ENCODE measurements around the gene GALNT2.

GALNT2 gene

GRCh38 chr1:230126529-230127104 lies 59.6 kb downstream of the GALNT2 start:
- H4K20me1 ChIP-seq (ENCODE audit: insufficient read depth, low read length), result no peaks in the 10 kb centered on the region
- no peak for DNase-seq
- H2AFZ ChIP-seq (ENCODE audit: low read length), result no peak overlapping the region
- H3K9me3 ChIP-seq (replicated peaks; ENCODE audit: insufficient read depth, low read length), result no peaks in the 10 kb centered on the region
- peaks cover 40% of the 10 kb centered on the region for H3K4me1 ChIP-seq (ENCODE audit: low read length)
- no peak overlapping the region for H3K4me2 ChIP-seq (ENCODE audit: low read depth, low read length)
- TF ChIP-seq EZH2phosphoT487 (IDR thresholded peaks at IDR 0.05; ENCODE audit: low read length), result no peak
- no peak for TF ChIP-seq CTCF (IDR thresholded peaks at IDR 0.05; ENCODE audit: low read length)
- TF ChIP-seq EZH2 (optimal IDR thresholded peaks at IDR 0.05; ENCODE audit: low read depth, low read length), result no peak
- no peaks in the 10 kb centered on the region for H3K9me2 ChIP-seq (replicated peaks; ENCODE audit: insufficient read depth, low read length)
- H3K9ac ChIP-seq (ENCODE audit: low read length), result no peak overlapping the region
- peaks cover 82% of the 10 kb centered on the region for H3K79me2 ChIP-seq (ENCODE audit: low read length)
- H3K27ac ChIP-seq (ENCODE audit: low read length), result no peak overlapping the region
- H3K36me3 ChIP-seq (replicated peaks; ENCODE audit: insufficient read depth, low read length), result no peaks in the 10 kb centered on the region
- H3K4me3 ChIP-seq (ENCODE audit: low read length), result no peak overlapping the region
- H3K27me3 ChIP-seq (replicated peaks; ENCODE audit: insufficient read depth, low read length), result no peaks in the 10 kb centered on the region
- peaks cover 34% of the 10 kb centered on the region for H3F3A ChIP-seq (ENCODE audit: insufficient read depth, low read length)

- Histone ChIP-seq H4K20me1 (ENCODE audit: insufficient read depth, low read length) (no peaks in the 10 kb centered on the region), H3K4me3 (ENCODE audit: low read length) (no peak overlapping the region), H3K27me3 (replicated peaks; ENCODE audit: insufficient read depth, low read length) (no peaks in the 10 kb centered on the region), H3K4me2 (ENCODE audit: low read depth, low read length) (no peak overlapping the region), H3K9me3 (replicated peaks; ENCODE audit: insufficient read depth, low read length) (no peaks in the 10 kb centered on the region), H3K9ac (ENCODE audit: low read length) (no peak overlapping the region), H3K9me2 (replicated peaks; ENCODE audit: insufficient read depth, low read length) (no peaks in the 10 kb centered on the region), H3K27ac (ENCODE audit: low read length) (no peak overlapping the region), H3K79me2 (ENCODE audit: low read length) (peaks cover 84% of the 10 kb centered on the region), H3K36me3 (replicated peaks; ENCODE audit: insufficient read depth, low read length) (no peaks in the 10 kb centered on the region), H2AFZ (ENCODE audit: low read length) (no peak overlapping the region), H3K4me1 (ENCODE audit: low read length) (peaks cover 36% of the 10 kb centered on the region), H3F3A (ENCODE audit: insufficient read depth, low read length) (peaks cover 31% of the 10 kb centered on the region)
- no peak for DNase-seq
- TF ChIP-seq EZH2 (optimal IDR thresholded peaks at IDR 0.05; ENCODE audit: low read depth, low read length), result no peak
- TF ChIP-seq EZH2phosphoT487 (IDR thresholded peaks at IDR 0.05; ENCODE audit: low read length), result no peak
- TF ChIP-seq CTCF (IDR thresholded peaks at IDR 0.05; ENCODE audit: low read length), result no peak
These were observed 60.3 kb downstream of the GALNT2 start for GRCh38 chr1:230127105-230128054.

GRCh38 chr1:230128569-230129285 lies 61.7 kb downstream of the GALNT2 start:
- H4K20me1 ChIP-seq (ENCODE audit: insufficient read depth, low read length), result no peaks in the 10 kb centered on the region
- DNase-seq, result no peak
- no peak overlapping the region for H2AFZ ChIP-seq (ENCODE audit: low read length)
- no peak overlapping the region for H3K27ac ChIP-seq (ENCODE audit: low read length)
- no peaks in the 10 kb centered on the region for H3K36me3 ChIP-seq (replicated peaks; ENCODE audit: insufficient read depth, low read length)
- no peak for TF ChIP-seq EZH2phosphoT487 (IDR thresholded peaks at IDR 0.05; ENCODE audit: low read length)
- TF ChIP-seq CTCF (IDR thresholded peaks at IDR 0.05; ENCODE audit: low read length), result no peak
- no peak for TF ChIP-seq EZH2 (optimal IDR thresholded peaks at IDR 0.05; ENCODE audit: low read depth, low read length)
- H3K9ac ChIP-seq (ENCODE audit: low read length), result no peak overlapping the region
- H3F3A ChIP-seq (ENCODE audit: insufficient read depth, low read length), result peaks cover 26% of the 10 kb centered on the region
- no peak overlapping the region for H3K4me3 ChIP-seq (ENCODE audit: low read length)
- no peaks in the 10 kb centered on the region for H3K9me3 ChIP-seq (replicated peaks; ENCODE audit: insufficient read depth, low read length)
- H3K27me3 ChIP-seq (replicated peaks; ENCODE audit: insufficient read depth, low read length), result no peaks in the 10 kb centered on the region
- no peak overlapping the region for H3K4me2 ChIP-seq (ENCODE audit: low read depth, low read length)
- peaks cover 96% of the 10 kb centered on the region for H3K79me2 ChIP-seq (ENCODE audit: low read length)
- H3K9me2 ChIP-seq (replicated peaks; ENCODE audit: insufficient read depth, low read length), result no peaks in the 10 kb centered on the region
- peaks cover 34% of the 10 kb centered on the region for H3K4me1 ChIP-seq (ENCODE audit: low read length)

Measured in MM.1S (cell line).